OCI-LY7 (cell line): ENCODE data around the gene ARHGAP29. TPM values are rescaled to one million over a fixed set of nuclear protein-coding genes. Genes with fewer than 3 reads are reported as not detected.

ENCODE experiments used
- BruUV-seq: library from RNA; stranded (reverse); fragments of 400-500 nt; replicated peaks from 2 replicates; lab custom pipeline; 2021; lab: Mats Ljungman, UMichigan
- CTCF ChIA-PET: fragments of 300-600 bp; sonication (Branson Sonifier 250); formaldehyde crosslinking; loops from one replicate; lab custom pipeline; 2022; ENCODE audit warnings: antibody characterized with exemption; ENCODE audit not compliant: unreplicated experiment; lab: Charles Lee
- POLR2A ChIA-PET: fragments of 300-600 bp; sonication (Branson Sonifier 250); formaldehyde crosslinking; loops from one replicate; lab custom pipeline; 2022; ENCODE audit warnings: antibody characterized with exemption; lab: Charles Lee
- DNase-seq: peaks from one replicate; pipeline ENCODE4 v3.0.0-alpha.2; 2015; ENCODE audit warnings: low spot score
- H2AFZ ChIP-seq: fragments of 200-600 bp; sonication (generic), shearing (Covaris generic); 2 replicates; pipeline ENCODE4 v1.6.1; 2014; ENCODE audit warnings: mild to moderate bottlenecking, antibody characterized with exemption, low read length, moderate library complexity
- H3K27ac ChIP-seq: fragments of 200-600 bp; sonication (generic); 2 replicates; pipeline ENCODE4 v1.5.1; 2014; ENCODE audit warnings: mixed run types, low read depth, mild to moderate bottlenecking, moderate library complexity, low read length, inconsistent platforms; ENCODE audit not compliant: poor library complexity, severe bottlenecking
- H3K36me3 ChIP-seq: fragments of 200-600 bp; sonication (generic); 2 replicates; pipeline ENCODE4 v1.6.1; 2014; ENCODE audit warnings: mild to moderate bottlenecking, antibody characterized with exemption, low read length, moderate library complexity, mixed read lengths; ENCODE audit not compliant: insufficient read depth
- H3K4me1 ChIP-seq: fragments of 200-600 bp; sonication (generic); 2 replicates; pipeline ENCODE4 v1.5.1; 2014; ENCODE audit warnings: mild to moderate bottlenecking, low read length; ENCODE audit not compliant: insufficient read depth, poor library complexity, severe bottlenecking
- H3K4me2 ChIP-seq: fragments of 200-600 bp; sonication (generic); 2 replicates; pipeline ENCODE4 v1.6.1; 2014; ENCODE audit warnings: mild to moderate bottlenecking, low read length
- H3K4me3 ChIP-seq: fragments of 200-600 bp; sonication (generic); 2 replicates; pipeline ENCODE4 v1.5.1; 2014; ENCODE audit warnings: mild to moderate bottlenecking, low read depth, low read length; ENCODE audit not compliant: poor library complexity, severe bottlenecking
- H3K79me2 ChIP-seq: fragments of 200-600 bp; sonication (generic); 2 replicates; pipeline ENCODE4 v1.6.1; 2016; ENCODE audit warnings: low read depth, mild to moderate bottlenecking, low read length, moderate library complexity, mixed read lengths; ENCODE audit not compliant: insufficient read depth
- H3K9me2 ChIP-seq: fragments of 200-600 bp; sonication (generic); 2 replicates; pipeline ENCODE4 v1.6.1; 2016; ENCODE audit warnings: mild to moderate bottlenecking, low read length, mixed read lengths; ENCODE audit not compliant: insufficient read depth
- H3K9me3 ChIP-seq: fragments of 200-600 bp; sonication (generic); 2 replicates; pipeline ENCODE4 v1.6.1; 2014; ENCODE audit warnings: mild to moderate bottlenecking, mixed run types, low read length, mixed read lengths
- H4K20me1 ChIP-seq: fragments of 200-600 bp; sonication (generic); 2 replicates; pipeline ENCODE4 v1.6.1; 2014; ENCODE audit warnings: mild to moderate bottlenecking, antibody characterized with exemption, low read length, moderate library complexity, mixed read lengths; ENCODE audit not compliant: insufficient read depth
- CTCF ChIP-seq: fragments of 200-600 bp; sonication (generic); conservative IDR thresholded peaks from 2 replicates; pipeline ENCODE4 v1.5.1; 2014; ENCODE audit warnings: mild to moderate bottlenecking, antibody characterized with exemption, low read length, moderate library complexity, mixed read lengths
- EZH2phosphoT487 ChIP-seq: fragments of 200-600 bp; sonication (generic); IDR thresholded peaks from 2 replicates; pipeline ENCODE4 v1.6.1; 2018; ENCODE audit warnings: low read depth, borderline replicate concordance, mild to moderate bottlenecking, mixed run types, antibody characterized with exemption, low read length, moderate library complexity, mixed read lengths
- intact Hi-C: fragments of 100-400 bp; cut with micrococcal nuclease; formaldehyde crosslinking; loops from one replicate; pipeline ENCODE4 v1.10.0; 2022; ENCODE audit not compliant: unreplicated experiment
- total RNA-seq, 2 experiments: library from RNA; depleted of rRNA in 1 of 2; stranded (reverse); fragments of >200 nt in 1 of 2; shearing (Covaris generic) in 1 of 2; gene quantifications; 2 replicates each; pipeline ENCODE4 v1.2.3, GENCODE V29; 2014 to 2022

ARHGAP29 gene
- total RNA-seq, 2 experiments from 2014 or later = 0.06 TPM; not detected in 1

- no peaks in the 10 kb centered on the region for H3K36me3 ChIP-seq
- no peak overlapping the region for H3K4me2 ChIP-seq
- H4K20me1 ChIP-seq = no peaks in the 10 kb centered on the region
- H3K27ac ChIP-seq = no peak overlapping the region
- BruUV-seq = no TSS peak
- no peak overlapping the region for H3K4me3 ChIP-seq
- no peak for DNase-seq
- H3K4me1 ChIP-seq = no peaks in the 10 kb centered on the region
- TF ChIP-seq EZH2phosphoT487 (no peak), CTCF (no peak)
- H3K9me2 ChIP-seq = no peaks in the 10 kb centered on the region
- no peaks in the 10 kb centered on the region for H3K9me3 ChIP-seq
- no peak overlapping the region for H2AFZ ChIP-seq
- intact Hi-C loops = no loop called here
- H3K79me2 ChIP-seq = no peaks in the 10 kb centered on the region
- ChIA-PET CTCF (no interaction called here), POLR2A (interaction anchor here (0.7 kb wide), 1 partner anchor 404 kb away, joined by 3 read pairs; no protein-coding TSS in a partner anchor)
Measured at GRCh38 chr1:94257444-94257843, 20.1 kb upstream of the ARHGAP29 start.

- H3K4me2 ChIP-seq = no peak overlapping the region
- CTCF ChIA-PET = no interaction called here
- intact Hi-C loops = no loop called here
- no peaks in the 10 kb centered on the region for H4K20me1 ChIP-seq
- H3K27ac ChIP-seq = no peak overlapping the region
- BruUV-seq = no TSS peak
- no peaks in the 10 kb centered on the region for H3K36me3 ChIP-seq
- no peaks in the 10 kb centered on the region for H3K9me3 ChIP-seq
- no peaks in the 10 kb centered on the region for H3K9me2 ChIP-seq
- no peak overlapping the region for H3K4me3 ChIP-seq
- no peak for DNase-seq
- no peaks in the 10 kb centered on the region for H3K79me2 ChIP-seq
- H2AFZ ChIP-seq = no peak overlapping the region
- TF ChIP-seq EZH2phosphoT487 (no peak), CTCF (no peak)
- H3K4me1 ChIP-seq = no peaks in the 10 kb centered on the region
- POLR2A ChIA-PET = interaction anchor here (0.8 to 0.9 kb wide), 2 partner anchors 459 to 1465 kb away, joined by 3 to 4 read pairs; no protein-coding TSS in a partner anchor
Measured at GRCh38 chr1:94255476-94255875, 18.1 kb upstream of the ARHGAP29 start.

GRCh38 chr1:94254073-94254810 lies 16.9 kb upstream of the ARHGAP29 start:
- no peak overlapping the region for H3K4me3 ChIP-seq
- H2AFZ ChIP-seq = no peak overlapping the region
- H3K27ac ChIP-seq = no peak overlapping the region
- H3K79me2 ChIP-seq = no peaks in the 10 kb centered on the region
- H3K9me3 ChIP-seq = no peaks in the 10 kb centered on the region
- ChIA-PET POLR2A (no interaction called here), CTCF (no interaction called here)
- no peaks in the 10 kb centered on the region for H3K9me2 ChIP-seq
- no peak for TF ChIP-seq EZH2phosphoT487
- no peak for TF ChIP-seq CTCF
- H3K36me3 ChIP-seq = no peaks in the 10 kb centered on the region
- no peaks in the 10 kb centered on the region for H3K4me1 ChIP-seq
- H3K4me2 ChIP-seq = no peak overlapping the region
- intact Hi-C loops = no loop called here
- no peaks in the 10 kb centered on the region for H4K20me1 ChIP-seq
- BruUV-seq = no TSS peak
- DNase-seq = no peak
